HG03066 (cell line): ENCODE data around the gene GHDC.

Experiments used
- ATAC-seq: cut with Tn5 transposase; IDR thresholded peaks from one replicate; pipeline ENCODE4 v1.9.1; 2021; ENCODE audit warnings: low read depth; ENCODE audit not compliant: unreplicated experiment

GHDC gene

DNA sequence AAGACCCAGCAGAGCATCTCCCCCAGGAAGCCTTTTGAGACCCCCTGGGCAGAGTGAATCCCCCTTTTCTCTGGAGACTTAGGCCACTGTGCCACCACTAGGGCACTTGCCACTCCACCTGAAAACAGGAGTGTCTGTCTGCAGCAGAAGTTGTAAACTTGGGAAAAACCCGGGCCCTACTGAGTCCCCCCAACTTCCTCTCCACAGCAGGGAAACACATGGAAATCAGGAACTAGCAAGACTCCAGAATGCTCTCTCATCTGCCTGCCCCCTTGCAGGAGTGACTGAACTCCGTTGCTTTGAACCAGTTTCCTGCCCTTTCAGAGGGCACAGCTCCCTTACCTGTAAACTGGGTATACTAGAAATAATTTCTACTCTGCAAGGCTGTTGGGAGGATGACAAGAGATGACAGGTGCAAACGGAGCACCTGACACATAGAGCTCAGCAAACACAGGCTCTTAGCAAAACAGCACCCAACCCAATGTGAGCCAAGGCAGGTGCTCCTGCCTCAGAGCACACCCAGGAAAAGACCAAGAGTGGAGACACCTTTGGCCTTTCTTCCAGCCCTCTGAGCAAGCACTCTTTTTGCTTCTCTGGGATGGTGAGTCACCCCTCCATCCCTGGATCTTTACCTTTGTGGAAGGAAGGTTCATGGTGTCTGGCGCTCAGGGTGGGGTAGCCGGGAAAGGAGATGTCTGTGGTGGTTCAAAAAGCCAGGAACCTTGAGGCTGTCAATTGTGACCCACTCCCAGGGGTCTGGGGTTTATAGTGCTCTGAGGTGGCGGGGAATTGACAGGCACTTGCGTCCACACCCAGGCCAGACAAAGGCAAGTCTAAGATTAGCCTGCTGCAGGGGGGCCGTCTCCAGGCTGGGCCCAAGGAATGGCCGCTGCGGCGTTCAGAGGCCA lies 9.3 kb downstream of the GHDC start, which contains the start of gene HCRT:
HCRT (minus strand) TSS at position 740 of the 908 bp plus-strand sequence; CDS start at position 653, 87 bp downstream.
- no peak for ATAC-seq

DNA sequence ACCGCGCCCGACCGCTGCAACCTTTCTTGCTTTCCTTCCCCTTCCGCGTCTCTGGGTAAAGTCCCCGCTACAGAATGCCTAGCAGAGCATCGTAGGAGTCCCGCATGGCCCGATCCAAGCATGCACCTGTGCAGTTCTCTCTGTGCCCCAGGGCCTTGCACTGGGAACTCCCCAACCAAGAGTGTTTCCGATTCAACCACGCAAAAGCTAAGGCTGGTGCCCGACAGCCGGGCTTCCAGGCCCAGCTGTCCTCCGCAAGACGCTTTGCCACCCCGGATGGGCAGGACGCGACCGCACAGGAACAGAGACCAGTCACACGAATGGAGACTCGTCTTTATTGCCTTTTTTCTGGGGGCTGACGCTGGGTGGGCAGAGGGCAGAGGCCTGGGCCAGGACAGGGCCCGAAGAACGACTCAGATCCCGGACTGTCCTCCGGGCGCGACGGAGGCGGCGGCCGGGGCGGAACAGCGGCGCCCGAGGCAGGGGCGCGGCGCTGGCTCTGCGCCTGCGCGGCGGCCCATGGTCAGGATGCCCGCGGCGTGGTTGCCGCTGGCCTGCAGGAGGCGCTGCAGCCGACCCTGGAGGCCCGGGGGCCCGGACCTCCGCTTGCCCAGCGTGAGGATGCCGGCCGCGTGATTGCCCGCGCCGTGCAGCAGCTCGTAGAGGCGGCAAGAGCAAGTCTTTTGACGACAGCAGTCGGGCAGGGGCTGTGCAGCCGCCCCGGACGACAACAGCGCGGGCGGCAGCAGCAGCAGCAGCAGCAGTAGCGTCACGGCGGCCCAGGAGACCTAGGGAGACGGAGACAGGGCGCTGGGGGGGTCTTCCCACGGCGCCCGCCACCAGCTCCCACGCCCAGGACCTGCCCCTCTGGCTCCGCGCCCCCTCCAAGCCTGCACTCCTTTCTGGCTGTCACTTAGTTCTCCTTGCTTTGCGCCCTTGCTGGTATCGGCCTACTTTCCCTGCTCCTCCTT lies 10.3 kb downstream of the GHDC start:
- peak; percentile 49 for ATAC-seq

DNA sequence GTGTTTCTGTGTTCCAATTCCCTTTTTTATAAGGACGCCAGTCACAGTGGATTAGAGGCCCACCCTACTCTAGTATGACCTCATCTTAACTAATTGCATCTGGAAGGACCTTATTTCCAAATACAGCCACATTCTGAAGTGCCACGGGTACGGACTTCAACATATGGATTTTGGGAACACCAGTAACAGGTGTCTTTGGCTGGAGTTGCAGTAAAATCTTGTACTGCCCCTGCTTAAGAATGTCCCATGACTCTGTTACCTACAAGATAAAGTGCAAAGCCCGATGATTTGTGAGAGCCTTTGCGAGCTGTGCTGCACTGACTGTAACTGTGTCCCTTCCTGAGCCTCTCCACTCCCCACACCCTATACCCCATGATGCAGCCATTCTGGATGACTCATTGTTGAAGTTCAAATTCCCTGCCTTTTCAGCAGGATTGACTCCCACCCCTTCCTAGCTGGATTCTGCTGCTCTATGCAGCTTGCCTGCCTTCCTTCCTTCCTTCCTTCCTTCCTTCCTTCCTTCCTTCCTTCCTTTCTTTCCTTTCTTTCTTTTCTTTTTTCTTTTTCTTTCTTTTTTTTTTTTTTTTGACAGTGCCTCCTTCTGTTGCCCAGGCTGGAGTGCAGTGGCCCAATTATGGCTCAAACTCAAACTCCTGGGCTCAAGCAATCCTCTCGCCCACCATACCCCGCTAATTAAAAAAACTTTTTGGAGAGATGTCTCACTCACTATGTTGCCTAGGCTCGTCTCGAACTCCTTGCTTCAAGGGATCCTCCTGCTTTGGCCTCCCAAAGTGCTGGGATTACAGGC lies 11.2 kb downstream of the GHDC start:
- no peak for ATAC-seq

DNA sequence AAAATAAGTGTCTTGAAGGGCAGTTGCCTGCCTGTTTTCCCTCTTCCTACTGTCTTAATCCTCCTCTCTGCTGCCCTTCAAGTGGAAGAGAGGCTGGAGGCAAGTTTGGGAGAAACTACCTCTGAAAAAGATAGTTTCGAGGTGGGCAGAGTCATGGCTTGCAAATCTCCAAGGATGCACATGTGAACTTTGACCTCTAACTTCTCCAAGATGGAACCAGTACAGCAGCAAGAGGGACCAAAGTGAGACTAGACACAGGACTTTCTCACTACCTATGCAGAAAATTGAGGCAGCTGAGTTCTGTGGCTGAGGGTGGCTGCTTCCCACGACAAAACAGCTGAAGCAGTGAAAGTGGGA lies 12.5 kb downstream of the GHDC start:
- ATAC-seq: no peak

DNA sequence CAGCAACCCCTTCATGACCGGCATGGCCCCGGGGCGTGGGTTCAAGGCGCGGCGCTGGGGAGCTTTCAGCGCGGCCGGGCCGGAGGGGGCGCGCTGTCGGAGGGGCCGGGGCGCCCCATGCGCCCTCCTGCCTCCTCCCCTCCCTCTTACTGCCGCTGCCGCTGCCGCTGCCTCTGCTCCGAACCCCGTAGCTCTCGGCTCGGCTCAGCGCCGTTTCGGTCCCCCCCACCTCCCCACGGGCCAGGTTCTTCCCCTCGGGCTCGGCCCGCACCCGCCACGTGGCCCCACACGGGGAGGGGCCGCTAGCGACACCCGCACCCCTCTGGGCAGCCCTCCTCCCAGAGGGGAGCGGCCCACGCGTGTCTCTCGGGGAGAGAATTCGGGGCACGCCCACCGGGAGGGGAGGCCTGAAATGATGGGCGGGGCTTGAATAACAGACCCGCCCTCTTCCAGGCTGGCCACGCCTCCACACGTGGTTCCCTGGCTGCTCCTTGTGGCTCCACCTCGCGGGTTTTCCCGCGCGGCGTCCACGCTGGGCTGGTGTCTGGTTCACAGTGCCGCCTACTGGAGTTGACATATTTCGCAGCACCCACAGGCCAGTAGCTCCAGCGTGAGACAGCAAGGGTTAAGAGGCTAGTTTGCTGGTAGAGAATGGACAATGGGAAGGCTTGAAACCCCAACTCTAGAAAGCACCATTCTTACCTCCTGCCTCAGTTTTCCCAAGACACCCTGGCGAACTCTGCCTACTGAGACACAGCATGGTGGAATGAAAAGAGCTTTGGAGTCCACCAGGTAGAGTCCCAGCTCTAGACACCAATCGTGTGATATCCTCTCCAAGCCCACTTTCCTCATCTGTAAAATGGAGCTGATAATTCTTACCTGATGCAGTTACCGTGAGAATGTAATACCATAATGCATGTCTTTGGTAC lies 13.1 kb downstream of the GHDC start, which contains the start of gene KCNH4:
KCNH4 (minus strand) TSS at position 221 of the 929 bp plus-strand sequence; CDS start at position 24, 197 bp downstream.
- no peak for ATAC-seq

DNA sequence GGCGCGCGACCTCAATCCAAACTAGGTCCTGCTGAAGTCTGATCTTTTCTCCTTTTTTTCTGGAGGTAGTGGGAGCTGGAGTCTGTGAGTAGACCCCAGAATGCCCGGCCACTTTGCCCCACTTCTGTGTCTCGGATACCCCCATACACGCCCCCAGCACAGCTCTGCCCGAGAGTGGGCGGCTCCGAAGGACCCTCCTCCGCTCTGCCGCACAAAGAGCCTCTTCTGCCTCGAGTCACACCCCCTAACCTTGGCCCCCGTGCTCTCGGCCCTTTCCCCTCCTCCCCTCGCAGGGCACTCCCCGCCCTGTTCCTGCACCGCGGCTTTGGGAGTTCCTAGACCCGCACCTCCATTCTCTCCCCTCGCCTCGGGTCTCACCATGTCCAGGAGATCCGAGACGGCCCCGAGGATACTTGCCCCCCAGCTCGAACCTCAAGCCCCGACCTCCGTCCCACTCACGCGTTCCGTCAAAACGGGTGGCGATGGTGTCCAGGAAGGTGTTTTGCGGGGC lies 13.8 kb downstream of the GHDC start:
- ATAC-seq: no peak

DNA sequence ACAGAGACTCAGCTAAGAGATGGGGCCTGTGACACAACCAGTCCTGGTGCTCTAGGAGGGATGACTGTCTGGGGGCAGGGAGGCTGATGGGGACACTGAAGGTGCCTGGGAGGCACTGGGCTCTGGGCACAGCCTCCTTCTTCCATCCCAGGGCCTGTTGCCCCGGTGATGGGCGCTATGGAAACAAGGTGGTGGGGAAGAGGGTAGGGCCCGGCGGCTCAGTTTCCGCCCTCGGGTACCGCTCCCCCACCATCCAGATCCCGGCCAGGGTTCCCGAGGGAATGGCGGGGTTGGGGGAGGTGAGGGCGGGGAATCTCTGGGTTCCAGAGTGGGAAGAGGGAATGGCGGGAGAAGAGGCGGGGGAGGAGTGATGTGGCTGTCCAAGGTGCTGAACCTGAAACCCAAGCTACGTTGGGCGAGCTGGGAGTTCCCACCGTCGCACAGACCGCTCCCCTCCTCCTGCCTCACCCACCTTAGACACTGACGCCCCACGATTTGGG lies 14.3 kb downstream of the GHDC start:
- ATAC-seq: no peak

DNA sequence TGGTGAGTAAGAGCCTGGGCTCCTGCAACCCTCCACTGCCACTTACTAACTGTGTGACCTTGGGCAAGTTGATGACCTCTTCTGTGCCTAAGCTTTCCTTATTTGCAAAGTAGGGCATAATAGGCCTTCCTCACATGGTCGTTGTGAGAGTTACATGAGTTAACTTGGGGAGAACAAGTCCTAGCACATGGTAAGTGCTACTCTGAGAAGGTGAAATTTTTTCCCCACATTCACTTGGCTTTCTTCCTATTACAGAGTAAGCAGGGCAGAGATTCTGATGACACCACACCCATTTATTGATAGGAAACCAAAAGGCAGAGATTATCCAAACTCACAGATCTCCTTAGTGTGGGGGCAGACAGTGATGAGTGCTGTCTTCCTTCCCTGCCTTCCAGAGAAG lies 15.0 kb downstream of the GHDC start:
- ATAC-seq: no peak

DNA sequence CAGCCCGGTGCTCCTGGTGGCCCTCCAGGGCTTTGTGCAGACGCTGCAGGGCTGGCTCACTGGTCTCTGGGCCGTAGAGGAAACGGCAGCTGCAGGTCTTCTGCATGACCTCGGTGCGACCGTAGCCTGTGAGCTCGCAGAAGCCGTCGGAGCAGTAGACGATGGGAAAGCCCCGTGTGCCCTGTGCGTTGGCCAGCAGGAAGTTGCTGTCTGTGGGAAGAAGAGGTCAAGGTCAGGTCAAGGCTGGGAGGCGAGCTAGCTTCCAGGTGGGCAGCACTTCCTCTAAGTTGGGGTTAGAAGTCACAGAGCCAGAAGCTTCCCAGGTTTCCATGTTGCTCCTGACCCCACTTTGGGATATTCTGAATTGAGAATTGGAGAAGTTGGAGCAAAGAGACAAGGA lies 15.5 kb downstream of the GHDC start:
- no peak for ATAC-seq

DNA sequence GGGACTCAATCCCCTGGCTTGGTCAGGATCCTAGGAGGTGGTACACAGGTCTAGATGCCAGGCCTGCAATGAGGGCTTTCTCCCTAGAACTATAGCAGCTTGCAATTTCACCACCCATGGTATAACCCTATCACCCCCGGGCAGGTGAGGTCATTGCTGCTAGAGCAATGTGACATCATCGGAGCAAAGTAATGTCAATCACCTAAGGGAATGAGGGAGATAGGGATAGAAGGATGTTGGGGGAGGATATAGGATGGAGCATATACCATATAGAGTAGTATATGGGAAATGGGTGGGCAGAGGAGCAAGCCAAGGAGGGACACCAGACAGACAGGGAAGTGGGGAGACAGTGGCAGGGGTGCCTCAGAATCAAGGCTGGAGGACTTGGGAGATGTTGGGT lies 16.6 kb downstream of the GHDC start:
- no peak for ATAC-seq

DNA sequence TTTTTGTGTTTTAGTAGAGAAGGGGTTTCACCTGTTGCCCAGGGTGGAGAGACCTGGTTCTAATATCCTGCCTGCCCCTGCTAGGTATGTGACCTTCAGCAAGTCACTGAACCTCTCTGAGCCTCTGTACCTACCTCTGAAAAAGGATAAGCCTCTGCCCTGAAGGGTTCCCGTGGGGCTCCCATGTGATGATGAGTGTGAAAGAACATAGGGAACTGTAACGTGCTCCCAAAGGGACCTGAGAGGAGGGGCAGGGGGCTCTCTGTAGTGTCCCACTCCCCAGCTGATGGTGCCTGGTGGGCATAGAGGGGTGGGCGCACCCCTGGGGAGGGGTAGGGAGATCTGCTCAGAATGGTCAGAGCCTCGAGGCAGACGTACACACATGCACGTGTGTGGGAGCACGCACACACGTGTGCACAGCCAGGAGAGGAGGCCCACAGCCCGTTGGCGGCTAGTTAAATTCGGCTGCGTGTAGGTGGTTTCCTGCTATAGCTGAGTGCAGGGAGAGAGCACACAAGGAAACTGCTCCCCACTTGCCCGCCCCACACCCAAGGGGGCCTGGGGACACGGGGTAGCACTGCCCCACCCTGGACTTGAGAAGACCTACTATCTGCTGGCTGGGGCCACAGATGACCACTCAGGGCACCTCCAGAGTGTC lies 20.0 kb downstream of the GHDC start:
- no peak for ATAC-seq

DNA sequence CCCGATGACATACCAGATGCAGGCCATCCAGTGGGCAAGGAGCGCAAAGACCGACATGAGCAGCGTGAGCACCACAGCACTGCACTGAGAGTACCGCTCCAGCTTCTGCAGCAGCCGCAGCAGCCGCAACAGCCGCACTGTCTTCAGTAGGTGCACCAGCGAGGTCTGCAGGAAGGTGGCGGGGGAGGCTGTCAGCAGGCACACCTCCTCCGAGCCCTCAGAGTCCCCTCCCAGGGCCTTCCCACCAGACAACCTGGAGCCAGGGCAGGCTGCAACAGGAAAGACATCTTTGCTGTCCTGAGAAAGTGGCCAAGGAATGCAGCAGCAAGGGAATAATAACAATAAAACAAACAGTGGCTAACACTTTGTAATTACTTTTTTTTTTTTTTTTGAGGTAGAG lies 22.5 kb downstream of the GHDC start:
- no peak for ATAC-seq

DNA sequence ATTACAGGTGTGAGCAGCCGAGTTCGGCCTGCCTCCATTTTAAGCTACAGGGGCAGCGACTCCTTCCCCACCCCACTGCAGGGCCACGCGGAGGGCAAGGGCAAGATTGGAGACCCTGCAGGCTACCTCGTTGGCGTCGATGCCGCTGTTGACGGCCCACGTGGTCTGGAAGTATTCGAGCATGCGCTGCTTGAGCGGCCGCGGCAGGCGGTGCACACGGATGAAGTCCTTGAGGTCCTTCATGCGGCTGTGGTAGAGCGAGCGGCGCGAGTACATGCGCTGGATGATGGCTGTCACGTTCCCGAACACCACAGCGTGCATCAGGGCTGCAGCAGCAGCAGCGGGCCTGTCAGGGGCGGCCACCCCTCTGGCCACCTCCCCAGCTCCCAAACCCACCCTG lies 24.9 kb downstream of the GHDC start:
- ATAC-seq: no peak

DNA sequence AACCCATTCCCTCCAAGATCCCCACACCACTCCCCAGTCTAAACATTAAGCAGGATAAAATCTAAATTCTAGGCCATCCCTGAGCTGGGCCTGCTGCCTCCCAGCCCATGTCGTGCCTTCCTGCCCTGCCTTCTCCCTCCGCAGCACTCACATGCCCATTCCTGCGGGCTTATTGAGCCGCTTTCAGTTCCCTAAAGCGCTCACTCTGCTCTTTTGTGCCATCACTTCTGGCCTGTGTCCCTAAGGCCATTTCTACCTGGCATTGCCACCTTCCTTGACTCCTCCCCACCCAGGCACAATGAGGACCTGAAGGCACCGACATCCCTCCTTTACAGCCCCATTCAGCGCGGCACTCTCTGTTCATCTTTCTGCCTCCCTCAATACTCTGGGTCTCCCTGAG lies 26.5 kb downstream of the GHDC start:
- no peak for ATAC-seq

DNA sequence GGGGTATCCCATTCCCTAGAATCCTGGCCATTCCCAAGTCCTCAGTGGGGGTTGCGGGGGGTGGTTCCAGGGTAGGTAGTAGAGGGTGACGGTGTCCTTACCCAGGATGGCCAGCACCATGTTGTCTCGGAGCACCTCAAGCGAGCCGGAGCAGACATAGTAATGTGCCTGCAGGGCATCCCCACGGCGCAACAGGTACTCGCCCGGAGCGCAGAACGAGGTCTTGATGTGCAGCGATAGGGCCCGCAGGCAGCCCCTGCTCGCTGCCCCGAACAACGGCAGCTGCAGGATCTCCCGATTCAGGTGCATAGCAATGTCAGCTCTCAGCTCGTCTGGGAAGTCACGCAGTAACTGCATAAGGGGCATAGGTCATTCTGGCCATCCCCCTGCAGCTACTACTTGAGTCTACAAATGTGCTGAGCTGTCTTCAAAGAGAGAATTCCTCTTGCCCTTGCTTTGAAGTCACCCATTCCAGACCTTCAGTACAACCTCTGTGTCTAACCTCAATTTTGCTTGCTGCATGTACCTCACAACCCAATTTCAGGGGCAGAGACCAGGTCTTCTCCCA lies 28.0 kb downstream of the GHDC start:
- no peak for ATAC-seq

DNA sequence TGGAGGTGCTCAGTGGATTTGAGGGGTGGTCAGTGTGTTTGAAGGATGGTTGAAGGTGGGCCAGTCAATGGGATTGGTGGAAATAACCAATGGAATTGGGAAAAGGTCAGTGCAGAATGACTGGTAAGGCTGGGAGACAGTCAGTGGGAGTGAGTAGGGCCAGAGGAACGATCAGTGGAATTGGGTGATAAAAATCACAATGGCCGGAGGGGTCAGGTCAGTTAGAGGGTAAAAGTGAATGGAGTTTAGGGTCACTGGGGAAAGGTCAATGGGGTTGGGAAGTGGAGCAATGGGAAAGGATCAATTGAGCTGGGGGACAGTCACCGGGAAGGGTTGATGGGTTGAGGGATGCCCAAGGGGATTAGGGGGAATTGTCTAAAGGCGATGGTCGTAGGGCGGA lies 28.5 kb downstream of the GHDC start:
- no peak for ATAC-seq

DNA sequence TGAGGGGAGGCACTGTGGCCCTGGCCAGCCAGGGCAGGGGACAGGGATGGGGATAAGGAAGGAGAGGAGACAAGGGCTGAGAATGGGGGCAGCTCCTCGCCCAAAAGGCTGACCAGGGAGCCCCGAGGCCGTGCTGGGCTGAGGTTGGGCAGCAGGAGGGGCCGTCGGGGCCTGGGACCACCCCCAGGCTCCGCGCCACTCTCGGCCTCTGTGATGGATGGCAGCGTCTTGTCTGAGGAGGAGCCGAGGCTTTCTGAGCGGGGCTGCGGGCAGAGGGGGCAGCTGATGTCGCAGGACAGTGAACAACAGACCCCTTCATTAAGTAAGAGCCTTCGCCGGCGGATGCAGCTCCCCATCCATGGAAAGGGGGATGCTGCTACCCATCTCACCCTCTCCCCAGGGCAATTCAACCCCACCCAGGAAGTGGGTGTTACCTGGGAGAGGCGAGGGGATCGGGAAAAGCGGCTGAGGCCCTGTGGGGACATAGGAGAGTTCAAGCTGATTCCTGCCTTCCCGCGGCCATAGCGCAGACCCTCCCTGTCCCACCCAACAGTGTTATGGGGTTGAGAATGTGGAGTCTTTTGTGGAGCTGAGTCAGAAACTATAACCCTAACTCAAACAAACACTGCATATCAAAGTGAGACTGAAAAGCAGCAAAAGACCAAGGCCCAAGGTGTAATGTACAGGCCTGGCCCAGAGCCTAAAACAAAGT lies 30.4 kb downstream of the GHDC start:
- no peak for ATAC-seq

DNA sequence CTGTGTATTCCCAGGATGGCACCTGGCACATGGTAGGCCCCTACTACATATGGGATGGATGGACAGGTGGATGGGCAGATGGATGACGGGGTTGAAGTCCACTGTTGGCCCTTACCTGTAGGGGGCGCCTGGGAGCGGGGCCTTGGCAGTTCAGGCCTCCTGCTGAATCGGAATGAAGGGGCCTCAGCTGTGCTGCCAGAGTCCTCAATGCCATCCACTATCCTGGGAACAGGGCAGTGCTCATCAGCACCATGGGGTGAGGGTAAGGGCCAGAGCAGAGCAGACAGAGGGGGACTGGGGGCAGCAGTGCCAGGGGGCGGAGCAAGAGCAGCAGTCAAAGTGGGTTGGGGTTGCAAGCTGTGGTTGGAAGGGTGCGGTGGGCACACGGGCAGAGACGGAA lies 31.2 kb downstream of the GHDC start:
- no peak for ATAC-seq
